ENCODE results near the gene TMEM202. TPM values are rescaled to one million over a fixed set of nuclear protein-coding genes. Genes with fewer than 3 reads are reported as not detected.
A peak's percentile ranks its signal among the peaks of the same experiment; 100 is the strongest.

The TMEM202 gene
- total and polyA plus RNA-seq, 2 of the 13 experiments (the other 11 are each of a cell fraction or from before 2014, with no cell fraction given): not detected

DNA sequence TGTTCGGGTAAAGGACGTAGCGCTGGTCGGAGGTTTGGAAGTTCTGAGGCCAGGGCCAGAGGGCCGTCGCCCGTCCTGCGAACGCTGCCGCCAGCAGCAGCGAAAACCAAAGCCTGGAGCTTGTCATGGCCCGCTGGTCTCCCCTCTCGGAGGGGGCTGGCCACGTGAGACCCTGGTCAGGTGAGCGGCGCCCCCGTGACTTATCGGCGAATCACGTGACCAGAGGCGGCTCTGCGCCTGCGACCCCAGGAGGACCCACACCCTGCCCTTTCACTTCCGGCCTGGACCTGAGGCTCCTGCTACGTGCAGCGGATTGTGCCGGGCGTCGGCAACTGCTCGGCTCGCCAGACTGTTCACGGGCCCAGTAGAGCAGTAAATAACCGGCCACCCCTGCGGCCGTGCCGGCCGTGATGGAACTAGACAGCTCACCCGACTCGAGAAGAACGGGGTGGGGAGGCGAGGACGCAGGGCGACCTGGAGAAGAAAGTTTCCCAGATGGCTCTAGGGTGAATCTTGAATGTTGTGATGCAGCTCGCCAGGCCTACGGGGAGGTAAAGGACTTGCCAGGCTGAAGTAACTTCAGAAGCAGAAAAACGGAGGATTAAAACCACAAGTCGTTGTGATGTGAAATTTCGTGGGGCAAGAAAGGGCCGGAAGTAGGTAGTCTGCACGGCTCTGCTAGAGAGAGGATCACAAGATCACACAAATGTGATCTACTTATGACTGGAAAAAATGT is 22.1 kb upstream of the TMEM202 start, which contains the start of gene HEXA (continued):
- TF ChIP-seq ZBTB37 (CRISPR knock-in tag; IDR thresholded peaks at IDR 0.05) (no peak), ZNF879 (CRISPR knock-in tag; IDR thresholded peaks at IDR 0.05) (peak; percentile 94), HMGA1 (CRISPR knock-in tag; conservative IDR thresholded peaks at IDR 0.05) (no peak), TMF1 (CRISPR knock-in tag; IDR thresholded peaks at IDR 0.05; ENCODE audit: low read depth) (0 out of 2 replicates have a peak, but pooled peaks have one; percentile 28), ZNF773 (CRISPR knock-in tag; IDR thresholded peaks at IDR 0.05; ENCODE audit: borderline replicate concordance) (peak; percentile 90; the same call in 1 of the 2 replicates), ZNF747 (CRISPR knock-in tag; IDR thresholded peaks at IDR 0.05; ENCODE audit: borderline replicate concordance) (peak; percentile 88), DMAP1 (CRISPR knock-in tag; IDR thresholded peaks at IDR 0.05) (peak; percentile 95), HOXA3 (CRISPR knock-in tag; IDR thresholded peaks at IDR 0.05) (peak; percentile 94), FOXO4 (CRISPR knock-in tag; conservative IDR thresholded peaks at IDR 0.05) (0 out of 2 replicates have a peak, but pooled peaks have one; percentile 5), CBX5 (CRISPR knock-in tag; IDR thresholded peaks at IDR 0.05; ENCODE audit: borderline replicate concordance) (peak; percentile 95; the same call in 1 of the 2 replicates), HNRNPH1 (optimal IDR thresholded peaks at IDR 0.05; ENCODE audit: low read depth, low read length) (no peak), PHF21A (CRISPR knock-in tag; IDR thresholded peaks at IDR 0.05) (peak; percentile 95)
- TF ChIP-seq, protein P1, sequence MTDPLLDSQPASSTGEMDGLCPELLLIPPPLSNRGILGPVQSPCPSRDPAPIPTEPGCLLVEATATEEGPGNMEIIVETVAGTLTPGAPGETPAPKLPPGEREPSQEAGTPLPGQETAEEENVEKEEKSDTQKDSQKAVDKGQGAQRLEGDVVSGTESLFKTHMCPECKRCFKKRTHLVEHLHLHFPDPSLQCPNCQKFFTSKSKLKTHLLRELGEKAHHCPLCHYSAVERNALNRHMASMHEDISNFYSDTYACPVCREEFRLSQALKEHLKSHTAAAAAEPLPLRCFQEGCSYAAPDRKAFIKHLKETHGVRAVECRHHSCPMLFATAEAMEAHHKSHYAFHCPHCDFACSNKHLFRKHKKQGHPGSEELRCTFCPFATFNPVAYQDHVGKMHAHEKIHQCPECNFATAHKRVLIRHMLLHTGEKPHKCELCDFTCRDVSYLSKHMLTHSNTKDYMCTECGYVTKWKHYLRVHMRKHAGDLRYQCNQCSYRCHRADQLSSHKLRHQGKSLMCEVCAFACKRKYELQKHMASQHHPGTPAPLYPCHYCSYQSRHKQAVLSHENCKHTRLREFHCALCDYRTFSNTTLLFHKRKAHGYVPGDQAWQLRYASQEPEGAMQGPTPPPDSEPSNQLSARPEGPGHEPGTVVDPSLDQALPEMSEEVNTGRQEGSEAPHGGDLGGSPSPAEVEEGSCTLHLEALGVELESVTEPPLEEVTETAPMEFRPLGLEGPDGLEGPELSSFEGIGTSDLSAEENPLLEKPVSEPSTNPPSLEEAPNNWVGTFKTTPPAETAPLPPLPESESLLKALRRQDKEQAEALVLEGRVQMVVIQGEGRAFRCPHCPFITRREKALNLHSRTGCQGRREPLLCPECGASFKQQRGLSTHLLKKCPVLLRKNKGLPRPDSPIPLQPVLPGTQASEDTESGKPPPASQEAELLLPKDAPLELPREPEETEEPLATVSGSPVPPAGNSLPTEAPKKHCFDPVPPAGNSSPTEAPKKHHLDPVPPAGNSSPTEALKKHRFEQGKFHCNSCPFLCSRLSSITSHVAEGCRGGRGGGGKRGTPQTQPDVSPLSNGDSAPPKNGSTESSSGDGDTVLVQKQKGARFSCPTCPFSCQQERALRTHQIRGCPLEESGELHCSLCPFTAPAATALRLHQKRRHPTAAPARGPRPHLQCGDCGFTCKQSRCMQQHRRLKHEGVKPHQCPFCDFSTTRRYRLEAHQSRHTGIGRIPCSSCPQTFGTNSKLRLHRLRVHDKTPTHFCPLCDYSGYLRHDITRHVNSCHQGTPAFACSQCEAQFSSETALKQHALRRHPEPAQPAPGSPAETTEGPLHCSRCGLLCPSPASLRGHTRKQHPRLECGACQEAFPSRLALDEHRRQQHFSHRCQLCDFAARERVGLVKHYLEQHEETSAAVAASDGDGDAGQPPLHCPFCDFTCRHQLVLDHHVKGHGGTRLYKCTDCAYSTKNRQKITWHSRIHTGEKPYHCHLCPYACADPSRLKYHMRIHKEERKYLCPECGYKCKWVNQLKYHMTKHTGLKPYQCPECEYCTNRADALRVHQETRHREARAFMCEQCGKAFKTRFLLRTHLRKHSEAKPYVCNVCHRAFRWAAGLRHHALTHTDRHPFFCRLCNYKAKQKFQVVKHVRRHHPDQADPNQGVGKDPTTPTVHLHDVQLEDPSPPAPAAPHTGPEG (CRISPR knock-in tag; IDR thresholded peaks at IDR 0.05): 0 out of 2 replicates have a peak, but pooled peaks have one; percentile 37
- TF ChIP-seq, protein P2, sequence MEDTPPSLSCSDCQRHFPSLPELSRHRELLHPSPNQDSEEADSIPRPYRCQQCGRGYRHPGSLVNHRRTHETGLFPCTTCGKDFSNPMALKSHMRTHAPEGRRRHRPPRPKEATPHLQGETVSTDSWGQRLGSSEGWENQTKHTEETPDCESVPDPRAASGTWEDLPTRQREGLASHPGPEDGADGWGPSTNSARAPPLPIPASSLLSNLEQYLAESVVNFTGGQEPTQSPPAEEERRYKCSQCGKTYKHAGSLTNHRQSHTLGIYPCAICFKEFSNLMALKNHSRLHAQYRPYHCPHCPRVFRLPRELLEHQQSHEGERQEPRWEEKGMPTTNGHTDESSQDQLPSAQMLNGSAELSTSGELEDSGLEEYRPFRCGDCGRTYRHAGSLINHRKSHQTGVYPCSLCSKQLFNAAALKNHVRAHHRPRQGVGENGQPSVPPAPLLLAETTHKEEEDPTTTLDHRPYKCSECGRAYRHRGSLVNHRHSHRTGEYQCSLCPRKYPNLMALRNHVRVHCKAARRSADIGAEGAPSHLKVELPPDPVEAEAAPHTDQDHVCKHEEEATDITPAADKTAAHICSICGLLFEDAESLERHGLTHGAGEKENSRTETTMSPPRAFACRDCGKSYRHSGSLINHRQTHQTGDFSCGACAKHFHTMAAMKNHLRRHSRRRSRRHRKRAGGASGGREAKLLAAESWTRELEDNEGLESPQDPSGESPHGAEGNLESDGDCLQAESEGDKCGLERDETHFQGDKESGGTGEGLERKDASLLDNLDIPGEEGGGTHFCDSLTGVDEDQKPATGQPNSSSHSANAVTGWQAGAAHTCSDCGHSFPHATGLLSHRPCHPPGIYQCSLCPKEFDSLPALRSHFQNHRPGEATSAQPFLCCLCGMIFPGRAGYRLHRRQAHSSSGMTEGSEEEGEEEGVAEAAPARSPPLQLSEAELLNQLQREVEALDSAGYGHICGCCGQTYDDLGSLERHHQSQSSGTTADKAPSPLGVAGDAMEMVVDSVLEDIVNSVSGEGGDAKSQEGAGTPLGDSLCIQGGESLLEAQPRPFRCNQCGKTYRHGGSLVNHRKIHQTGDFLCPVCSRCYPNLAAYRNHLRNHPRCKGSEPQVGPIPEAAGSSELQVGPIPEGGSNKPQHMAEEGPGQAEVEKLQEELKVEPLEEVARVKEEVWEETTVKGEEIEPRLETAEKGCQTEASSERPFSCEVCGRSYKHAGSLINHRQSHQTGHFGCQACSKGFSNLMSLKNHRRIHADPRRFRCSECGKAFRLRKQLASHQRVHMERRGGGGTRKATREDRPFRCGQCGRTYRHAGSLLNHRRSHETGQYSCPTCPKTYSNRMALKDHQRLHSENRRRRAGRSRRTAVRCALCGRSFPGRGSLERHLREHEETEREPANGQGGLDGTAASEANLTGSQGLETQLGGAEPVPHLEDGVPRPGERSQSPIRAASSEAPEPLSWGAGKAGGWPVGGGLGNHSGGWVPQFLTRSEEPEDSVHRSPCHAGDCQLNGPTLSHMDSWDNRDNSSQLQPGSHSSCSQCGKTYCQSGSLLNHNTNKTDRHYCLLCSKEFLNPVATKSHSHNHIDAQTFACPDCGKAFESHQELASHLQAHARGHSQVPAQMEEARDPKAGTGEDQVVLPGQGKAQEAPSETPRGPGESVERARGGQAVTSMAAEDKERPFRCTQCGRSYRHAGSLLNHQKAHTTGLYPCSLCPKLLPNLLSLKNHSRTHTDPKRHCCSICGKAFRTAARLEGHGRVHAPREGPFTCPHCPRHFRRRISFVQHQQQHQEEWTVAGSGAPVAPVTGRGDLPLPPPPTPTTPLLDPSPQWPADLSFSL (CRISPR knock-in tag; IDR thresholded peaks at IDR 0.05): no peak

All from HepG2 (cell line).